Measurements from ENCODE around the gene RBM17. TPM values are rescaled to one million over a fixed set of nuclear protein-coding genes. Genes with fewer than 3 reads are reported as not detected.
"Not testable (repeated sequence)": the region's sequence is repeated elsewhere in the genome, so short reads cannot be mapped to it uniquely, and the experiment has no call there.

The RBM17 gene
- total RNA-seq, result 10 to 100 TPM; 40.5 to 59.2 TPM

DNA sequence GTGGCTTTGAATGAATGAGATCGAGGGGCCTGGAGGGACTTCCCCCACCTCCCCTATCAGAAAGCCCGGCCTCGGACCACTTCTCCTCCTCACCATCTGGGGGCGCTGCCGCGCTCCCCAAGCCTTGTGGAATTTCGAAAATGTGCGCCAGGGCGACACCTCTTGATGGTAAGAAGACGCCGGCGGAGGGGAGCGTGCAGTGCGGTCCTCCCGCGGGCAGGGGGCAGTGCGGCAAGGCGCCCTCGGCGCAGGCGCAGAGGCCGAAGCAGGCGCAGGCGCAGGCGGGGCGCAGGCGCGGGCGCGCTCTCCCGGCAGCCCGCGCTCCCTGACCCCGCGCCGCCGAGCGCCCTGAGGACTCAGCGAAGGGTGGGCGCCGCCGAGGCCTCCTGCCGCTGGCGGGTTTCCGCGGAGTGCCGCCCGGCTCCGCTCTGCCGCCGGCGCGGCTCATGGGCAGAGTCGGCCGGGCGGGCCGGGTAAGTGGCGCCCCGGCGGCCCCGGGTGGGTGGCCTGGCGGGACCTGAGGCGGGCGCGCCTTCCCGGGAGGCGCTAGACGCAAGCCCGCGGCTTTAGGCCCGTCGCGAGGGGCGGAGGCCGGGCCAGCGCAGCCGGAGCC is at the start of gene RBM17:
TSS of gene RBM17 (plus strand) at position 314 of the 613 bp plus-strand sequence. CDS start 8,032 bp downstream, outside the sequence.
- DNase-seq (ENCODE audit: low spot score), result peak; percentile 96
- WGBS, result under 1% methylated on average over 26 of the region's 77 CpGs
- TF ChIP-seq POLR2A (IDR thresholded peaks at IDR 0.05) (peak; percentile 46), POLR2AphosphoS5 (IDR thresholded peaks at IDR 0.05) (peak; percentile 91)
- TF ChIP-seq, protein P1, sequence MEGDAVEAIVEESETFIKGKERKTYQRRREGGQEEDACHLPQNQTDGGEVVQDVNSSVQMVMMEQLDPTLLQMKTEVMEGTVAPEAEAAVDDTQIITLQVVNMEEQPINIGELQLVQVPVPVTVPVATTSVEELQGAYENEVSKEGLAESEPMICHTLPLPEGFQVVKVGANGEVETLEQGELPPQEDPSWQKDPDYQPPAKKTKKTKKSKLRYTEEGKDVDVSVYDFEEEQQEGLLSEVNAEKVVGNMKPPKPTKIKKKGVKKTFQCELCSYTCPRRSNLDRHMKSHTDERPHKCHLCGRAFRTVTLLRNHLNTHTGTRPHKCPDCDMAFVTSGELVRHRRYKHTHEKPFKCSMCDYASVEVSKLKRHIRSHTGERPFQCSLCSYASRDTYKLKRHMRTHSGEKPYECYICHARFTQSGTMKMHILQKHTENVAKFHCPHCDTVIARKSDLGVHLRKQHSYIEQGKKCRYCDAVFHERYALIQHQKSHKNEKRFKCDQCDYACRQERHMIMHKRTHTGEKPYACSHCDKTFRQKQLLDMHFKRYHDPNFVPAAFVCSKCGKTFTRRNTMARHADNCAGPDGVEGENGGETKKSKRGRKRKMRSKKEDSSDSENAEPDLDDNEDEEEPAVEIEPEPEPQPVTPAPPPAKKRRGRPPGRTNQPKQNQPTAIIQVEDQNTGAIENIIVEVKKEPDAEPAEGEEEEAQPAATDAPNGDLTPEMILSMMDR (IDR thresholded peaks at IDR 0.05), result peak; percentile 100
- intact Hi-C loops (cut with DNase I), result loop anchor here (5.0 to 10.0 kb wide), 3 partner anchors 74 to 313 kb away; no protein-coding TSS in a partner anchor
- H3K4me3 ChIP-seq, result peak within 1 kb of the TSS; percentile 86 to 97
- H3K4me1 ChIP-seq (replicated peaks), result peaks cover 7% of the 10 kb centered on the region
- peak within 1 kb of the TSS; percentile 52 to 80 for H3K27ac ChIP-seq
- H3K36me3 ChIP-seq, result no peaks in the 10 kb centered on the region
- no peaks in the 10 kb centered on the region for H3K27me3 ChIP-seq (replicated peaks; ENCODE audit: insufficient read depth)
- no peaks in the 10 kb centered on the region for H3K9me3 ChIP-seq

GRCh38 chr10:6039711-6040110 is 49.1 kb upstream of the RBM17 start:
- Histone ChIP-seq H3K36me3 (no peaks in the 10 kb centered on the region), H3K4me3 (no peak overlapping the region), H3K27ac (no peak overlapping the region), H3K27me3 (replicated peaks; ENCODE audit: insufficient read depth) (no peaks in the 10 kb centered on the region), H3K4me1 (replicated peaks) (no peaks in the 10 kb centered on the region), H3K9me3 (no peaks in the 10 kb centered on the region)
- no peak for DNase-seq (ENCODE audit: low spot score)
- intact Hi-C loops (cut with DNase I), result no loop called here
- no peak for TF ChIP-seq POLR2AphosphoS5 (IDR thresholded peaks at IDR 0.05)
- TF ChIP-seq POLR2A (IDR thresholded peaks at IDR 0.05), result no peak
- TF ChIP-seq, protein P1 (IDR thresholded peaks at IDR 0.05), result no peak
- 85% methylated on average over 4 of the region's 4 CpGs for WGBS

- TF ChIP-seq POLR2AphosphoS5 (IDR thresholded peaks at IDR 0.05), result no peak
- TF ChIP-seq, protein P1 (IDR thresholded peaks at IDR 0.05), result no peak
- TF ChIP-seq POLR2A (IDR thresholded peaks at IDR 0.05), result no peak
- H3K27ac ChIP-seq, result no peak overlapping the region
- intact Hi-C loops (cut with DNase I), result no loop called here
- no peaks in the 10 kb centered on the region for H3K36me3 ChIP-seq
- no peaks in the 10 kb centered on the region for H3K9me3 ChIP-seq
- H3K4me1 ChIP-seq (replicated peaks), result no peaks in the 10 kb centered on the region
- no peak overlapping the region for H3K4me3 ChIP-seq
- no peak for DNase-seq (ENCODE audit: low spot score)
- 94% methylated on average over 5 of the region's 5 CpGs for WGBS
- no peaks in the 10 kb centered on the region for H3K27me3 ChIP-seq (replicated peaks; ENCODE audit: insufficient read depth)
These were observed 48.6 kb upstream of the RBM17 start for GRCh38 chr10:6040205-6040604.

DNA sequence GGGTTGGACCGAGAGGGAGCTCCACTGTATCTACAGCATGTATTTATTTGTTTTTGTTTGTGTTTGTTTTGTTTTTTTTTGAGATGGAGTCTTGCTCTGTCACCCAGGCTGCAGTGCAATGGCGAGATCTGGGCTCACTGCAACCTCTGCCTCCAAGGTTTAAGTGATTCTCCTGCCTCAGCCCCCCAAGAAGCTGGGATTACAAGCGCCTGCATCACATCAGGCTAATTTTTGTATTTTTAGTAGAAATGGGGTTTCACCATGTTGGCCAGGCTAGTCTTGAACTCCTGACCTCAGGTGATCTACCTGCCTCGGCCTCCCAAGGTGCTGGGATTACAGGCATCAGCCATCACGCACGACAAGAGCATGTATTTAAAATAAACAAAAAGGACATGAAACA is 45.5 kb upstream of the RBM17 start:
- 86% methylated on average over 6 of the region's 6 CpGs for WGBS

DNA sequence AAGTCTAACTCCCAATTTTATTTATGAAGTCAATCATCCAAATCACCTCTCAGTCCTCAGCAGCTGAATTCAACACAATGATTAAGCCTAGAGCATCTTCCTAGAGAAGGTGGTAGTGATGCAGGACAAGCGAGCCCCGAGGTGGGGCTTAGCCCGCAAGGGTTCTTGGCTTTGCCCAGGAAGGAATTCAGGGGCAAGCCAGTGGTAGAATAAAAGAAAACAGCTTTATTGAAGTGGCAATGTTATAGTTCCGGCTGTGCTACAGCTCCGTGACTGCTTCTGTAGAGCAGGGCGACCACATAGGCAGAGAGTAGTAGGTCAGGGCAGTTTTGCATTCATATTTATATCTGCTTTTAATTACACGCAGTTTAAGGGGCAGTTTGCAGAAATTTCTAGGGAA is 44.8 kb upstream of the RBM17 start:
- intact Hi-C loops (cut with DNase I), result no loop called here
- 84% methylated on average over 7 of the region's 7 CpGs for WGBS
- Histone ChIP-seq H3K9me3 (no peaks in the 10 kb centered on the region), H3K4me1 (replicated peaks) (no peaks in the 10 kb centered on the region), H3K4me3 (no peak overlapping the region), H3K36me3 (no peaks in the 10 kb centered on the region), H3K27ac (no peak overlapping the region), H3K27me3 (replicated peaks; ENCODE audit: insufficient read depth) (no peaks in the 10 kb centered on the region)
- TF ChIP-seq POLR2A (IDR thresholded peaks at IDR 0.05) (no peak), POLR2AphosphoS5 (IDR thresholded peaks at IDR 0.05) (no peak)
- TF ChIP-seq, protein P1 (IDR thresholded peaks at IDR 0.05), result no peak
- no peak for DNase-seq (ENCODE audit: low spot score)

More for the DNA sequence above, 45.5 kb upstream of the RBM17 start:
- H3K27me3 ChIP-seq (replicated peaks; ENCODE audit: insufficient read depth); intact Hi-C loops (cut with DNase I); H3K4me3 ChIP-seq; H3K9me3 ChIP-seq; H3K36me3 ChIP-seq; H3K27ac ChIP-seq; DNase-seq (ENCODE audit: low spot score); H3K4me1 ChIP-seq (replicated peaks): not testable (repeated sequence)
